Endothelial cell of umbilical vein (primary cell): ENCODE measurements around the gene GGA2. TPM values are rescaled to one million over a fixed set of nuclear protein-coding genes. Genes with fewer than 3 reads are reported as not detected.

Experiments
- BruUV-seq: library from RNA; stranded (reverse); fragments of 400-500 nt; replicated peaks from 2 replicates; lab custom pipeline; 2021; lab: Mats Ljungman, UMichigan
- CTCF ChIA-PET: fragments of 300-600, 350-600 bp; sonication (Branson Sonifier 250); formaldehyde crosslinking; loops from one replicate; lab custom pipeline; 2021; ENCODE audit warnings: antibody characterized with exemption, inconsistent platforms; lab: Charles Lee
- POLR2A ChIA-PET: fragments of 300-600, 350-600 bp; sonication (Branson Sonifier 250); formaldehyde crosslinking; loops from one replicate; lab custom pipeline; 2021; ENCODE audit warnings: antibody characterized with exemption, inconsistent platforms; lab: Charles Lee
- DNase-seq: peaks from one replicate; pipeline ENCODE4 v3.0.0-alpha.2; 2011; ENCODE audit warnings: low read depth, low spot score
- FAIRE-seq: peaks from 2 replicates; lab custom pipeline; 2011; peaks lifted over from hg19 to GRCh38; lab: Jason Lieb, UNC
- H2AFZ ChIP-seq: 2 replicates; pipeline ENCODE4 v1.6.0; 2012; ENCODE audit warnings: low read depth, low read length, control low read depth, inconsistent platforms
- H3K27ac ChIP-seq: 2 replicates; pipeline ENCODE4 v1.5.1; 2011; ENCODE audit warnings: low read depth, mild to moderate bottlenecking, control low read depth, low read length, moderate library complexity; ENCODE audit not compliant: insufficient read depth
- H3K27me3 ChIP-seq, 2 experiments: 2 replicates each; pipeline versions ENCODE4 v1.6.0 to v1.6.1; 2011; ENCODE audit warnings: low read length in 2 of 2, mixed read lengths in 1 of 2; ENCODE audit not compliant: control insufficient read depth in 2 of 2, insufficient read depth in 2 of 2
- H3K36me3 ChIP-seq, 2 experiments: 2 replicates in 1 of 2; 3 replicates in 1 of 2; pipeline ENCODE4 v1.5.1; 2011; ENCODE audit warnings: low read length in 2 of 2, mild to moderate bottlenecking in 1 of 2, moderate library complexity in 1 of 2; ENCODE audit not compliant: control insufficient read depth in 2 of 2, insufficient read depth in 2 of 2; ENCODE audit errors: extremely low read depth in 1 of 2
- H3K4me1 ChIP-seq: 3 replicates; pipeline ENCODE4 v1.5.1; 2011; ENCODE audit warnings: mild to moderate bottlenecking, low read length; ENCODE audit not compliant: control insufficient read depth, insufficient read depth; ENCODE audit errors: extremely low read depth
- H3K4me2 ChIP-seq: 2 replicates; pipeline ENCODE4 v1.6.1; 2011; ENCODE audit warnings: low read length, control low read depth, mixed read lengths; ENCODE audit not compliant: insufficient read depth
- H3K4me3 ChIP-seq, 3 experiments: fragments of 200-600 bp in 1 of 3; sonication (generic), shearing (Covaris generic) in 1 of 3; replicated peaks in 1 of 3; 2 replicates each; pipeline ENCODE4 v1.5.1; 2011 to 2016; ENCODE audit warnings: control low read depth in 3 of 3, low read length in 3 of 3, mild to moderate bottlenecking in 2 of 3, inconsistent platforms in 1 of 3, low read depth in 1 of 3, moderate library complexity in 1 of 3; ENCODE audit not compliant: insufficient read depth in 1 of 3
- H3K79me2 ChIP-seq: 2 replicates; pipeline ENCODE4 v1.6.0; 2012; ENCODE audit warnings: low read length, inconsistent platforms; ENCODE audit not compliant: control insufficient read depth, insufficient read depth
- H3K9ac ChIP-seq: replicated peaks from 2 replicates; pipeline ENCODE3; 2011; ENCODE audit warnings: low read length, control low read depth; ENCODE audit not compliant: insufficient read depth; ENCODE audit errors: extremely low read depth
- H3K9me1 ChIP-seq: replicated peaks from 3 replicates; pipeline ENCODE4 v1.6.0; 2011; ENCODE audit warnings: mild to moderate bottlenecking, low read length; ENCODE audit not compliant: control insufficient read depth, insufficient read depth; ENCODE audit errors: extremely low read depth
- H3K9me3 ChIP-seq: replicated peaks from 2 replicates; pipeline ENCODE4 v1.5.1; 2012; ENCODE audit warnings: low read length, inconsistent platforms; ENCODE audit not compliant: control insufficient read depth, insufficient read depth
- H4K20me1 ChIP-seq: replicated peaks from 2 replicates; pipeline ENCODE3; 2011; ENCODE audit warnings: mild to moderate bottlenecking, low read length; ENCODE audit not compliant: control insufficient read depth, insufficient read depth; ENCODE audit errors: extremely low read depth
- EZH2 ChIP-seq: IDR thresholded peaks from 2 replicates; pipeline ENCODE4 v1.6.1; 2012; ENCODE audit warnings: borderline replicate concordance, low read depth, mild to moderate bottlenecking, moderate library complexity, low read length, inconsistent platforms; ENCODE audit not compliant: severe bottlenecking
- FOS ChIP-seq: IDR thresholded peaks from 2 replicates; pipeline ENCODE4 v1.6.1; 2011; ENCODE audit warnings: mild to moderate bottlenecking, low read length, moderate library complexity, borderline replicate concordance; ENCODE audit not compliant: insufficient read depth
- GATA2 ChIP-seq: IDR thresholded peaks from 2 replicates; pipeline ENCODE4 v1.7.0; 2011; ENCODE audit warnings: low read depth, mild to moderate bottlenecking, moderate library complexity, mixed read lengths, low read length; ENCODE audit not compliant: insufficient read length, insufficient read depth
- JUN ChIP-seq: IDR thresholded peaks from 2 replicates; pipeline ENCODE4 v1.6.1; 2011; ENCODE audit warnings: borderline replicate concordance, low read depth; ENCODE audit not compliant: insufficient read length, insufficient read depth
- MYC ChIP-seq: IDR thresholded peaks from one replicate; pipeline ENCODE4 v1.6.1; 2011; ENCODE audit warnings: mild to moderate bottlenecking, low read depth, low read length
- POLR2A ChIP-seq: IDR thresholded peaks from 2 replicates; pipeline ENCODE4 v1.6.1; 2012; ENCODE audit warnings: low read depth, mild to moderate bottlenecking, control low read depth, low read length
- POLR2AphosphoS5 ChIP-seq: IDR thresholded peaks from 2 replicates; pipeline ENCODE4 v1.6.1; 2012; ENCODE audit warnings: low read depth, mild to moderate bottlenecking, control low read depth, low read length, moderate library complexity; ENCODE audit not compliant: insufficient read depth
- dilution Hi-C: fragments of 300-500 bp; cut with MboI; formaldehyde crosslinking; loops from one replicate; pipeline ENCODE4 v1.15.0; 2019; ENCODE audit warnings: low sequenced_read_pairs; ENCODE audit not compliant: extremely low pct_ligation_motif_present
- intact Hi-C: fragments of 100-400 bp; cut with micrococcal nuclease; formaldehyde crosslinking; loops from one replicate; pipeline ENCODE4 v1.10.0; 2022
- polyA plus RNA-seq, 4 experiments: library from polyadenylated mRNA; depleted of rRNA in 3 of 4; stranded (reverse) in 3 of 4; unstranded in 1 of 4; fragments of >200 nt; gene quantifications; 2 replicates each; pipeline versions ENCODE4 v1.2.1 to v1.2.3, GENCODE V29; 2011 to 2012; ENCODE audit warnings: missing spikeins in 1 of 4
- total RNA-seq: library from RNA; stranded (reverse); gene quantifications from 2 replicates; pipeline ENCODE4 v1.2.3, GENCODE V29; 2021
- TF ChIP-seq, protein P1 (sequence below): IDR thresholded peaks from 2 replicates; pipeline ENCODE4 v1.6.1; 2011; ENCODE audit not compliant: insufficient read depth, insufficient read length
- TF ChIP-seq, protein P2 (sequence below), 2 donors: IDR thresholded peaks; 1 replicate in 1 of 2; 2 replicates in 1 of 2; pipeline ENCODE4 v1.5.1; 2011; ENCODE audit warnings: low read length in 2 of 2, mild to moderate bottlenecking in 2 of 2, moderate library complexity in 2 of 2, control low read depth in 1 of 2, inconsistent platforms in 1 of 2, low read depth in 1 of 2; ENCODE audit not compliant: insufficient read depth in 1 of 2; ENCODE audit errors: extremely low read depth in 1 of 2

The GGA2 gene
- total and polyA plus RNA-seq, 2 donors (not counting 3 experiments of a cell fraction or from before 2014, with no cell fraction given) = 33.3 to 73.1 TPM

DNA sequence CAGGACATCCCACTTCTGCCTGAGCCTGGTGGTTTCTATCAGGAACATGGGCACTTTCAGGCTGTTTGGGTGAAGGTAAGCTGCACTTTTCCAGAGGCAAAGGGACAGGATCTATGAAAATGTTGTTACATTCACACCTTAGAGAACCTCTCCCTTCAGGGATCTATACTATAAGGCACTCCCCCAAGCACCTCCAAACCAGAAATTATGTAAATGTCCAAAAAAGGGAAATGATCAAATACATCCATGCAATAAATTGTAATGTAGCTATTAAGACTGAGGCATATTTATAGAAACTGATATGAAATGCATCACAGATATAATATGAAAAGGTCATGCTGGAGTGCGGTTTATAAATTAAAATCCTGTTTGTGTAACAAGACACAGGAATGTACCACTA lies 34.0 kb downstream of the GGA2 start:
- H2AFZ ChIP-seq = no peak overlapping the region
- BruUV-seq = no TSS peak
- DNase-seq = no peak
- H3K9ac ChIP-seq = no peak overlapping the region
- no peaks in the 10 kb centered on the region for H3K79me2 ChIP-seq
- intact Hi-C loops (no loop called here), dilution Hi-C loops (no loop called here)
- POLR2A ChIA-PET = no interaction called here
- H3K9me3 ChIP-seq = no peaks in the 10 kb centered on the region
- no peaks in the 10 kb centered on the region for H4K20me1 ChIP-seq
- no peak overlapping the region for H3K27ac ChIP-seq
- FAIRE-seq = no peak
- no peak overlapping the region for H3K4me3 ChIP-seq
- CTCF ChIA-PET = interaction anchor here (1.4 kb wide), 1 partner anchor 40 kb away, joined by 3 read pairs; no protein-coding TSS in a partner anchor
- no peak overlapping the region for H3K4me2 ChIP-seq
- TF ChIP-seq MYC = no peak
- TF ChIP-seq EZH2 = no peak
- TF ChIP-seq, protein P1, sequence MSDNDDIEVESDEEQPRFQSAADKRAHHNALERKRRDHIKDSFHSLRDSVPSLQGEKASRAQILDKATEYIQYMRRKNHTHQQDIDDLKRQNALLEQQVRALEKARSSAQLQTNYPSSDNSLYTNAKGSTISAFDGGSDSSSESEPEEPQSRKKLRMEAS = no peak
- TF ChIP-seq JUN = no peak
- TF ChIP-seq FOS = no peak
- TF ChIP-seq, protein P2, sequence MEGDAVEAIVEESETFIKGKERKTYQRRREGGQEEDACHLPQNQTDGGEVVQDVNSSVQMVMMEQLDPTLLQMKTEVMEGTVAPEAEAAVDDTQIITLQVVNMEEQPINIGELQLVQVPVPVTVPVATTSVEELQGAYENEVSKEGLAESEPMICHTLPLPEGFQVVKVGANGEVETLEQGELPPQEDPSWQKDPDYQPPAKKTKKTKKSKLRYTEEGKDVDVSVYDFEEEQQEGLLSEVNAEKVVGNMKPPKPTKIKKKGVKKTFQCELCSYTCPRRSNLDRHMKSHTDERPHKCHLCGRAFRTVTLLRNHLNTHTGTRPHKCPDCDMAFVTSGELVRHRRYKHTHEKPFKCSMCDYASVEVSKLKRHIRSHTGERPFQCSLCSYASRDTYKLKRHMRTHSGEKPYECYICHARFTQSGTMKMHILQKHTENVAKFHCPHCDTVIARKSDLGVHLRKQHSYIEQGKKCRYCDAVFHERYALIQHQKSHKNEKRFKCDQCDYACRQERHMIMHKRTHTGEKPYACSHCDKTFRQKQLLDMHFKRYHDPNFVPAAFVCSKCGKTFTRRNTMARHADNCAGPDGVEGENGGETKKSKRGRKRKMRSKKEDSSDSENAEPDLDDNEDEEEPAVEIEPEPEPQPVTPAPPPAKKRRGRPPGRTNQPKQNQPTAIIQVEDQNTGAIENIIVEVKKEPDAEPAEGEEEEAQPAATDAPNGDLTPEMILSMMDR (IDR thresholded peaks at IDR 0.05; ENCODE audit: extremely low read depth in 1 of 2, insufficient read depth in 1 of 2, low read depth in 1 of 2, low read length in 2 of 2) = no peak
- TF ChIP-seq POLR2AphosphoS5 = no peak
- TF ChIP-seq POLR2A = no peak
- TF ChIP-seq GATA2 = no peak
- no peaks in the 10 kb centered on the region for H3K4me1 ChIP-seq
- no peaks in the 10 kb centered on the region for H3K9me1 ChIP-seq
- peaks cover 13 to 40% of the 10 kb centered on the region in 2 experiments for H3K36me3 ChIP-seq
- H3K27me3 ChIP-seq = no peaks in the 10 kb centered on the region
